ENCODE measurements around the gene HNF1B.

Gene HNF1B

GRCh38 chr17:37725601-37726146 lies 19.2 kb downstream of the HNF1B start:
- no peak for TF ChIP-seq CTCF (IDR thresholded peaks at IDR 0.05; ENCODE audit: insufficient read depth, low read length, missing control alignments)
- POLR2A ChIA-PET = no interaction called here
- CTCF ChIA-PET = interaction anchor here (1.3 kb wide), 1 partner anchor 9 kb away, joined by 3 read pairs; no protein-coding TSS in a partner anchor
- no peak for DNase-seq (ENCODE audit: low read depth, low spot score)
- no peak overlapping the region for H3K4me3 ChIP-seq (ENCODE audit: low read depth, low read length)

DNA sequence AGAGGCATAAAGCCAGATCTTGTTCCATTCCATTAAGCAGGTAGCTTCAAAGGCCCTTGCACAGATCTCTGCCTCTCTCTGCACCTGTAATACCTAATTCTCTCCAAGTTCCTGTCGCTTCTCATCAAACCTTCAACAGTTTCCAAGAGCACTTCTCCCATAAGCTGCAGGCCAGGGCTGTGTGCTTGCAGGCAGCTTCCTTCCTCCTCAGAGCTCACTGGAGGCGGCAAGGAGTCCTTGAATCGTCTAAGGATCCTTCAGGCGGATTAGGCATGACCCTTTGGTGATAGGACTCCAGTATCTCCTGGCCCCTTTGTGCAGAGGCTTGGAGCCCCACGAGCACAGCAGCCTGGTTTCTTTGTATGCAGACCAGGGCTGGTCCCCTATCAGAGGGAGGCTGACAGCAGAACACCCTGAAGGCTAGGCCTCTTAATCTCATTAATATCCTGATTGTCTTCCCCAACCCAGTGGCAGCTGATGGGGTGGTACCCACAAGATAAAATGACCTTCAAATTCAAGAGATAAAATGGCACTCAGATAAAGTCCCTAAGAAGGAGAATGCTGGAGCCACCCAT lies 19.8 kb downstream of the HNF1B start:
- no peak for DNase-seq (ENCODE audit: low read depth, low spot score)
- no peak overlapping the region for H3K4me3 ChIP-seq (ENCODE audit: low read depth, low read length)
- POLR2A ChIA-PET = no interaction called here
- no peak for TF ChIP-seq CTCF (IDR thresholded peaks at IDR 0.05; ENCODE audit: insufficient read depth, low read length, missing control alignments)
- CTCF ChIA-PET = interaction anchor here (1.3 to 1.5 kb wide), 2 partner anchors 9 to 46 kb away, joined by 3 to 6 read pairs; no protein-coding TSS in a partner anchor

DNA sequence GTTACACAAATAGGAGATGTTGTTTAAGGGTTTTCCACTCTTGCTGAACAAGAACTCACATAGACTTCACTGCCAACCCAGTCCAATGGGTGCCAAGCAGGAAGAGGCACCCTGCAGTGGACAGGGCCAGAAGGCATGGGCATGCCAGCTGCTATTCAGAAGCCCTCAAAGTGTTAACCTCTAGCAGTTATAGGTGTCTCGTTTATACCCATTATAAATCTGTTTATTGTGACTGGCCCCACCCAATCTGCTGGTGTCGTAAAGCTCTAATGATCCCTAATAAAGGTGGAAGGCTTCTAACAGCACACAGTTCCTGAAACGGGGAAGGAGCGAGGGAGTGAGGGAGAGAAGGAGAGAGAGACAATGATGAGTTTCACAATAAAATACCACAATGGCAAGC lies 23.9 kb downstream of the HNF1B start:
- CTCF ChIA-PET = interaction anchor here (0.8 to 1.7 kb wide), 3 partner anchors 19 to 94 kb away, joined by 3 to 5 read pairs (median 3); no protein-coding TSS in a partner anchor
- DNase-seq (ENCODE audit: low read depth, low spot score) = no peak
- POLR2A ChIA-PET = no interaction called here
- no peak overlapping the region for H3K4me3 ChIP-seq (ENCODE audit: low read depth, low read length)
- TF ChIP-seq CTCF (IDR thresholded peaks at IDR 0.05; ENCODE audit: insufficient read depth, low read length, missing control alignments) = no peak

DNA sequence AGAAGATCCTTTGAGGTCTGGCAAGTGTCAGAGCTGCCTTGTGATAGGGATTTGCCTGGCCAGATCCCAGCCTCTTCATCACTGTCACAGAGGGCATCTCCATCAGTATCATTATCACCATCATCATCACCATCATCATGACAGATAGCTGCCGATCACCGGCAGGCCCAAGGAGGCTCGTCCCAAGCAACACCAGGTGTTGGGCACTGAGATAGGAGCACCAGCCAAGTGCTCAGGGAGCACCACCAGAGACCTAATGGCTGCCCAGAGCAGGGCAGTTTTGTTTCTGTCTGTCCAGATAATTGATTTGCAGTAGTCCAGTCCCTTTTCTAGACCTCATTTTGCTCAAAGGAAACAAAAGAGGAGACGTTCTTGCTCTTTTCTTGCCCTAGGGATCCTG lies 25.0 kb downstream of the HNF1B start:
- CTCF ChIA-PET = no interaction called here
- H3K4me3 ChIP-seq (ENCODE audit: low read depth, low read length) = no peak overlapping the region
- POLR2A ChIA-PET = no interaction called here
- no peak for DNase-seq (ENCODE audit: low read depth, low spot score)
- TF ChIP-seq CTCF (IDR thresholded peaks at IDR 0.05; ENCODE audit: insufficient read depth, low read length, missing control alignments) = no peak

- ChIA-PET POLR2A (interaction anchor here (0.6 to 1.2 kb wide), 3 partner anchors 15 to 106 kb away, joined by 3 to 7 read pairs (median 3); no protein-coding TSS in a partner anchor), CTCF (interaction anchor here (0.6 to 2.4 kb wide), 8 partner anchors 11 to 70 kb away, joined by 3 to 13 read pairs (median 4); no protein-coding TSS in a partner anchor)
- no peak for TF ChIP-seq CTCF (IDR thresholded peaks at IDR 0.05; ENCODE audit: insufficient read depth, low read length, missing control alignments)
- no peak overlapping the region for H3K4me3 ChIP-seq (ENCODE audit: low read depth, low read length)
- DNase-seq (ENCODE audit: low read depth, low spot score) = no peak
Measured at GRCh38 chr17:37718324-37719048, 26.4 kb downstream of the HNF1B start.
